GM18907 (cell line): ENCODE results near the gene MUSK.

Experiments
- ATAC-seq: cut with Tn5 transposase; IDR thresholded peaks from one replicate; pipeline ENCODE4 v1.9.1; 2021; ENCODE audit warnings: mild to moderate bottlenecking, moderate library complexity; ENCODE audit not compliant: unreplicated experiment

Gene MUSK

DNA sequence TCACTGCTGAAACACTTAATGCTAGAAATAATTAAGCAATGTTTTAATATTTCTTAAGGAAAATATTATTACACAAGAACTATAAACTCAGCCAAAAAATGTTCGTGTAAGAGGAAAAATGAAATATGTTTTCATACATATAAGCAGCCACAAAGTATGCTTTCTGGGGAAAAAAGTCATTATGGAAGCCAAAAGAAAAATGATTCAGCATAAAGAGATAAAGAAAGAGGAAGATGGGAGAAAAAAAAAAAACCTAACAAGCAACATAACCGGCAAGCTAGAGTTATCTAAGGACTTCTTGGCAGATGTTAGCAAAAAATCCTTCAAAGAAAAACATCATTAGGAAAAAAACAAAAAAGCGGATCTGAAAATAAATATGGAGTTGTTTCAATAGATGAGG is 179.1 kb downstream of the MUSK start:
- ATAC-seq, result no peak

DNA sequence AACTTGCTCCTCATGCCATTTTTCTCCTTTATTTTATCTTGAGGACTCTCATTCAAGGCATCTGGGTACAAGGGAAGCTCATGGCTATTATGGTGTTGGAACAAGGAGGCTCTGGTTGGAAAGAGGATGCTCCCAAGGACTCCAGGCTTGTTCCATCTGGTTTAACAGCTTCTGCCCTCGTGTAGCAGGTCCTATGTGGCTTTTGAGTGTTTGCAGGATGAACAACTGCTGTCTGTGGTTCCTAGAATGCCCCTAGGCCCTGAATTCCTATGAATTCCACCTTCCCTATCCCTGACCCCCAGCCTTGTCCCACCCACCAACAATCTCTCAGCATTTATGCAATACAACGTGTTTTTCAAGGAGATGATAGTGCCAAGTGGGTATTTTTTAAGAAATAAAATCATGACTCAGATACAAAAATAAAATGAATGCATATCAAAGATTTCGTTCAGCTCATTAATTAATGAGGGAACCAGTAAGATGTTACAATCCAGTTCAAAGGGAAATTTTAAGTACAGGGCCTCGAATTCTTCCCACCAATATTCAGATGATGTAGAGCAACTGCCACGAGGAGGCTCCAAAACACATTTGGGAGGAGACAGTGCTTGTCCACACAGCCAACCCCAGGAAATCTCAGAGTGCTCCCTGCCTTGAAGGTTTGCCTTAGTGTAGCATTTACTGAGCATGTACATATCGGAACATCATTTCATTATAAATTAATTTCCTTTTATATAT is 182.0 kb downstream of the MUSK start:
- ATAC-seq, result no peak
